ENCODE results near the gene RDH11.
"Not testable (repeated sequence)": the region's sequence is repeated elsewhere in the genome, so short reads cannot be mapped to it uniquely, and the experiment has no call there.

The RDH11 gene, protein sequence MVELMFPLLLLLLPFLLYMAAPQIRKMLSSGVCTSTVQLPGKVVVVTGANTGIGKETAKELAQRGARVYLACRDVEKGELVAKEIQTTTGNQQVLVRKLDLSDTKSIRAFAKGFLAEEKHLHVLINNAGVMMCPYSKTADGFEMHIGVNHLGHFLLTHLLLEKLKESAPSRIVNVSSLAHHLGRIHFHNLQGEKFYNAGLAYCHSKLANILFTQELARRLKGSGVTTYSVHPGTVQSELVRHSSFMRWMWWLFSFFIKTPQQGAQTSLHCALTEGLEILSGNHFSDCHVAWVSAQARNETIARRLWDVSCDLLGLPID

DNA sequence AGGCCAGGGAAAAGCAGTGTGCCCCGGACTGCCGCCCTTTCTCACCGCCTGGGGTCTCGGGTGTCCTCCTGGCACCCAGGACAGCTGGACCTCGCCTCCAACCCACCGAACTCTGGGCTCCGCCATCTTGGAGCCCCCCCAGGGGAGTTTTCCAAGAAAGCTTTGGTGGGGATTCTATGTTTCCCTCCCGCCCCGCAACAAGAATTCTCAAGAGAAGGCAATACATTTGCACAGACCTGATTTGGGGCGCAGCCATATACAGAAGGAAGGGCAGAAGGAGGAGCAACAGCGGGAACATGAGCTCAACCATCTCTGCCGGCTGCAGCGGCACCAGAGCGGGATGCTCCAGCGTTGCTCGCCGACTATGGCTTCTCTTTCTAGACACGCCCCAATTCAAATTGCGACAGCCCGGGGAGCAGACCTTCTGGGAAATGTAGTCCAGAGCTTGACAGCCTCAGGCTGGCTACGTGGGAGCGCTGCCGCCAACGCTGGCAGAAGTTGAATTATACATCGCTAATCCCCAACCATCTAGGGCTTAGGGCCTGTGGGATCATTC lies at the start of gene RDH11:
TSS of gene RDH11 (minus strand) at position 371 of the 556 bp plus-strand sequence. CDS start at position 310, 61 bp downstream.
- DNase-seq: peak; percentile 72

DNA sequence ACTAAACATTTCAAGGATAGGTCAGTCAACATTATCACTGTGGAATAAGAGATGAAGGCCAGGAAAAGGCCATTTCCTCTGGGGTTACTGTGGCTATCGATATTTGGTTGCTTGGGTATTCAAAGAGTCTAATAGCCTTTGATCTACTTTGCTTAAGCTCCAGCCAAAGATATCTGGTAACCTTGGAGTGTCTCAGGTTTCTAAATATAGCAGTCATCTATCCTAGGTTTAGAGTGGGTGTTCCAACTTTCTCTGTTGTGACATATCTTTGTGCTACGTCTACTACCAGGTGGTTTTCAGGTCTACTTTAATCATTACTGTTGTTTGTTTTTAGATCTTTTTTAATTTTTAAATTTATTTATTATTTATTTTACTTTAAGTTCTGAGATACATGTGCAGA lies 48.5 kb upstream of the RDH11 start:
- no peak for DNase-seq

DNA sequence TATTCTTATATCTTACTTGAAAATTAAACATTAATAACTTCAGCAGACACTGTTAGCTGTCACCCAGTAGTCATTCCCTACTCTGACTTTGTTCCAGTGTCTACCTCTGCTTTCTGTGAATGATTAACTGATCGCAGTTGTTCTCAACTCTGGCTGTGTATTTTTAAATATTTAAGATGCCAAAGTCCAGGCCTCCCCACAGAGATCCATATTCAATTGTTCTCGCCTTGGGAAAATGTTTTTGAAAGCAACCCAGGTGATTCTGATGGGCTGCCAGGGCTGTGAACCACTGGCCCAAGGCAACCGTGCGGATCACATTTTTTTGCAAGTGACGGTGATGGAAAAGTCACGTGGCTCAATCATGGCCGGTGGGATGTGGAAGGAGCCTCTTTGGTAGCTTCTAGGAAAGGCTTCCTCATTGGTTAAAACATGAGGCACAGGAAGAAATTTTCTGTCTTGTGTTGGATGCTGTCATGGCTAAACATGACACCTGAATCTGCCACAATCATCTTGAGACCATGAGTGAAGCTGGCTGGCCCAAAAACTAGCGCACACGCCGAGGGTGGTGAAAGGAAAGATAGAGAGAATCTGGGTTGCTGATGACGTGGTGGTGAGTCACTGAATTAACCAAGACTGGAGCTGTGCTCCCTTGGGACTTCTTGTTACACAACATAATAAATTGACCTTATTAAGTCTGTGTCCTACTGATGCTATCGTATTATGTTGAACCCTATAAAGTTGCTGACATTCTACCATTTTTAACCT lies 43.4 kb upstream of the RDH11 start:
- DNase-seq: no peak

DNA sequence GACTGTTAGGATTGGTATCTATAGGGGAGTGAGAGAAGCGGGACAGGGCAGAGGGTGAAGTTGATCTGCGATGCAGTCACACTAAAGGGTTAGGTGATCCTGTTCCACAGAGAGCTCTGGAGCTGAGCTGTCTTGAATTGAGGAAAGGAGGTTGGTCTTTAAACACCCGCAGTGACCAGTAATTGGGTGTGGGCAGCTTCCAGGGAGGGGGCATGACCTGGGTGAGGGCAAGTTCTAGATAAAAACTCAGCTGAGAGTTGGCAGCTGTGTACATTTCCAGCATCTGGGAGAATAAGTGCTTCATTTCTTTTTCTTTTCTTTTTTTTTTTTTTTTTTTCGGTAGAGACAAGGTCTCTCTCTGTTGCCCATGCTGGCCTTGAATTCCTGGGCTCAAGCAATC lies 41.2 kb upstream of the RDH11 start:
- DNase-seq: no peak

DNA sequence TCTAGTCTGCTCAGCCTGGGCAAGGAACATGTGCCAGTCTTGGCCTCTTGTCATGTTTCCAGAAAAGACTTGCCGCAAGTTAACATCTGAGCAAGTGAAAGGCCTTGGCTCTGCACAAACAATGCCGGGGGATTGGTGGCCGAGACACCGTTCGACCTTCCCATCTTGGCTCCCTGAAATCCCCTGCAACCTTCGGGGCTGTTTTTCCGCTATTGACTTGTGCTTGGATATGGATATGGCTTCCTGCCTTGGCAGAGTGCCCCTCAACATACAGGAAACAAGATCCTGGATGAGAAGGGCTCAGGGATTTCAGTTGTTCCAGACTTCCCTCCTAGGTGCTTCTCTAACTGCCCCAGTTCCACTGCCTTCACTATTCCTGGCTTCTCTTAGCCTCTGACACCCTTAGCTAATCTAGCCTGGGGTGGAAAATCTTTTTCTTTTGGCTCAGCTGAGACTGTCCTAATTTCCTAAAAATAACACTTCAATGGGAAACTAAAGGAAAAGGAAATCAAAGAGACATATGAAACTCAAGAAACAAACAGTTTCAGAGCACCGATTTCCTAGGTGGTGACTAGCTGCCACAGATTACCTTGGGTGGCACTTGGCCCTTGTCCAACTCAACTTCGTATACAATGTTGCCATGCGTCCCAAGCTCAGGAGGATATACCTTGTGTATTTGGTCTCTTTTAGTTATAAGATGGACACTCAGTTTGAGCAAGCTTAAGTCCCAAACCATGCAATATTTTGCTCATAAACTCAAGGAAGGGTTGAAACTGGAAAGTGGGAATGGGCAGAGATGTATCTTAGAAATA lies 40.0 kb upstream of the RDH11 start:
- DNase-seq: no peak

DNA sequence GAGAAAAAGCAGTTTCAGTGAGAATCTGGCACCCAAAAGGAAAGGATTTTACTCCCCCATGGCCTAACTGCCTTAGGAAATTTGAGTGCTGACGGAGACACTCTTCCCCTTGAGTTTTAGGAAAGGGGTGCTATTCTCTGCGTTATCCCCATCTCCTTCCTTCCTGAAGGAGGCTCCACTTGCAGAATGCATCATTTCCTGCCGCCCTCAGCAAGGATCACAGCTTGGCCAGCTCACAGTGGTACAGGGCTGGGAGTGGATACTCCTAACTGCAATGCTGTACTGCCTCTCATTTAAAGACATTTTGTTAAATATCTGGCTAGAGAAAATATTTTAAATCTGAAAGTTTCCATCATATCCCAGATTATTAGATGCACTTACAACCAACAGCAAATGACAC lies 39.1 kb upstream of the RDH11 start:
- DNase-seq: no peak

DNA sequence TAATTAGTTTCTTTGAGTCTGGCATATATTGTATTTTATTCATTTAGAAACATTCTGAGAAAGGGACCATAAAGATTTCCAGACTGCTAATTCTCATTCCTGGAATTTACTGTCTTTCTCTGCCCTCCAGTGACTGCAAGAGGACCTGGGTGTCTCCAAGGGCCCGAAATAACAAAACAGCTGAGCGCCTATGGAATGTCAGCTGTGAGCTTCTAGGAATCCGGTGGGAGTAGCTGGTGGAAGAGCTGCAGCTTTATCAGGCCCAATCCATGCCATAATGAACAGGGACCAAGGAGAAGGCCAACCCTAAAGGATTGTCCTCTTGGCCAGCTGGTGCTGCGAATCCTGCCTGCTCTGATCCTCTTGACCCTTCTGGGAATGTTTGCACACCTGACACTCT lies 38.1 kb upstream of the RDH11 start:
- no peak for DNase-seq

DNA sequence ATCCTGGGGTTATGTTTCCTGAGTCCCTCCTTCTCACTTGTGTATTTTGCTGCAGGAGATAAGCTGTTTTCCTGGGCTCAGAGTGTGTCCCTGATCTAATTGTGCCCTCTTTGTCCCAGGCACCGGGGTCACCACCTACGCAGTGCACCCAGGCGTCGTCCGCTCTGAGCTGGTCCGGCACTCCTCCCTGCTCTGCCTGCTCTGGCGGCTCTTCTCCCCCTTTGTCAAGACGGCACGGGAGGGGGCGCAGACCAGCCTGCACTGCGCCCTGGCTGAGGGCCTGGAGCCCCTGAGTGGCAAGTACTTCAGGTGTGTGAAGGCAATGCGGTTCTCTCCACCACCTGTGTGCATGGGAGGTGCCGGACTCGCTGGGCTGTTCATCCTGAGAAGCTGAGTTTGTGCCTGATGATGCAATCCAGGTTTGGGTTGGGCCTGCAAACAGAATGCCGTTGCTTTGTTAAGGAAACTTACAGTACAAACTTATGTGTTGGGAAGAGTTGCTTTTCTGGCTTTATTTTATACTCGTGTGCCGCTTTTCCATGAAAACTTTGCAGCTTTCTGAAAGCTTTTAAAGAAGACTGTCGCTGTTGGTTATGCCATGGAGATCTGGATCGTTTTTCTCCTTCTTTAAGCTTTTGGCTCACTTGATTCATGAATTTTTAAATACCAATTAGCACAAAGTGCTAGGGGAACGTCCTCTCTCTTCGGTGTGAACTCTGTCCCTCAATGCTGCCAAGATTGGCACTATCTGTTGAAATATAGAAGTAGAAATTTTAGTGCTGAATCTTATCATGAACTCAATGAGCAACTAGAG lies 33.7 kb upstream of the RDH11 start:
- DNase-seq: no peak

DNA sequence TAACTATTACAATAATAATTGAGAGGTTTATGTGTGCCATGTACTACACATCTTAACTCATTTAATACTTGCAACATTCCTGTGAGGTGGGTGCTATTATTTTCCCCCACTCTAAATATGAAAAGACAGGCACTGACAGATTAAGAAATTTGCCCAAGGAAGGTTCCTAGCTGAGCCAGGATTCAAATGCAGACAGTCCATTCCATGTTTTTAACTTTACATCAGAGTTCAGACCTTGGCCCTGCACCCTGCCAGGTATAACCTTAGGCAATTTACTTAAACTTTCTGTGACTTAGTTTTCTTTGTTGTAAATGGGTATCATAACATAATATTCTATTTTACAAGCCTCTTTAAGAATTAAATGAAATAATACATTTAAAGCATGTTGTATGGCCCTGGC lies 32.7 kb upstream of the RDH11 start:
- DNase-seq: no peak

DNA sequence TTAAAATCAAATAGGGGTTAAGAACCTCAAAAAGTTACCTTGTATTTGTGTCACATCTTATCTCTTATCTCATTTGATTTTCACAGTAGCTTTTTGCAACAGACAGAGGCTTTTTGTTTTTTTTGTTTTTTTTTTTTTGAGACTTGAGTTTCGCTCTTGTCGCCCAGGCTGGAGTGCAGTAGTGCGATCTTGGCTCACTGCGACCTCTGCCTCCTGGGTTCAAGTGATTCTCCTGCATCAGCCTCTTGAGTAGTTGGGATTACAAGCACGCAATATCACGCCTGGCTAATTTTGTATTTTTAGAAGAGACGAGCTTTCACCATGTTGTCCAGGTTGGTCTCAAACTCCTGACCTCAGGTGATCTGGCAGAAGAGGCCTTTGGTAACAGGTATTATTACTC lies 31.8 kb upstream of the RDH11 start:
- DNase-seq: no peak

DNA sequence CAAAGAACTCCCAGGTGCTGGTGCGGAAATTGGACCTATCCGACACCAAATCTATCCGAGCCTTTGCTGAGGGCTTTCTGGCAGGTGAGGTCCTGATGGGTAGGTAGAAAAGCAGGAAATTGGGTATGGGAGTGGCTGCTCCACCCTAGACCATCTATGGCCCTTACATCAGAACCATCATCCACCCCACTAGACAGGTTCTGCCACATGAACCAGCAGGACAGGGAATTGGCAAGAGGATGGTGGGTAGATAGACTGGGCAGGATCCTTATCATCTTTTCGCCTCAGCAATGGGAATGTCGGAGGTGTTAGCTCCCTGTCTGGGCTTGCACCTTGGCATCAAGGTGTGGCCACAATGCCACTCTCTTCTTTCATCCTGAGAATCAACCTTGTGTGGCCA lies 29.6 kb upstream of the RDH11 start:
- DNase-seq: no peak

DNA sequence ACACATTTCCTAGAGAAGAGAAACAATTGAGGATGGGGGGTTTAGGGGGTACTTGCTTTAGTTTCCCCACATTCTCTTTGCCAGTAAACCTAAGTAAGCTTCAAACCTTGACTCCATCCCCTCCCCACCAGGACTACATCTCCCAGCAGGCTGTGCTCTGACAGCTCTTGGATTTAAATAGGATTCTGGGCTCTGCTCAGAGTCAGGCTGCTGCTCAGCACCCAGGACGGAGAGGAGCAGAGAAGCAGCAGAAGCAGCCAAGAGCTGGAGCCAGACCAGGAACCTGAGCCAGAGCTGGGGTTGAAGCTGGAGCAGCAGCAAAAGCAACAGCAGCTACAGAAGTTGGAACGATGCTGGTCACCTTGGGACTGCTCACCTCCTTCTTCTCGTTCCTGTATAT lies 26.7 kb upstream of the RDH11 start:
- no peak for DNase-seq

DNA sequence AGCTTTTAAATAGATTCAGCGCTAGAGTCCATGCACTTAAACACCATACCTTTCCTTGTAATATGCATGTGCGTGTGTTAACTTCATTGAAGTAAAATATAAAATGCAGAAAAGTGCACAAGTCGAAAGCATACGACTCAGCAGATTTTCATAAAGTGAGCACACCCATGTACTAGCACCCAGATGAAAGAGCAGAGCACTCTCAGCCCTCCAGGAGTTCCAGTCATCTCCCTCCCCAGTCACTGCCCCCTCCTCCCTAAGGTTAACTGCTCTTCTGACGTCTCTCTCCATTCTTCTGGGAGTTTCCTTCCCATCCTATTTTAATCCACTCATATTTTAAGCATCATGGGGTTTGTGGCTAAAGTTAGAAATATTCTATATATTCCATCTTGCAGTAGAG lies 26.3 kb upstream of the RDH11 start:
- DNase-seq: no peak

DNA sequence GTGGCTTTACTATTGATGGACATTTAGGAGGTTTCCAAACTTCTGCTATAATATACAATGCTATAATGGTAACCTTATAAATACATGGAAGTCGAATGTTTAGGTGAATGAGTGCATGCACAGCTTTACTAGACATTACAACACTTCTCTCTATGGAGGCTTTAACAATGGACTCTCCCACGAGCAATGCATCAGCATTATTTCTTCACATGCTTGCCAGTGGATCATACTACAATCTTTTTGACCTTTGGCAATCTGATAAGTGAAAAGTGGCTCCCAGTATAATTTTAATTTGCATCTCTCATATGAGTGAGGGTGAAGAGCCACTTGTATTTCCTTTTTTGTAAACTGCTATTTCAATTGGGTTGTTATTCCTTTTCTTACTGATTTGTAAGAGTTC lies 24.3 kb upstream of the RDH11 start:
- no peak for DNase-seq

DNA sequence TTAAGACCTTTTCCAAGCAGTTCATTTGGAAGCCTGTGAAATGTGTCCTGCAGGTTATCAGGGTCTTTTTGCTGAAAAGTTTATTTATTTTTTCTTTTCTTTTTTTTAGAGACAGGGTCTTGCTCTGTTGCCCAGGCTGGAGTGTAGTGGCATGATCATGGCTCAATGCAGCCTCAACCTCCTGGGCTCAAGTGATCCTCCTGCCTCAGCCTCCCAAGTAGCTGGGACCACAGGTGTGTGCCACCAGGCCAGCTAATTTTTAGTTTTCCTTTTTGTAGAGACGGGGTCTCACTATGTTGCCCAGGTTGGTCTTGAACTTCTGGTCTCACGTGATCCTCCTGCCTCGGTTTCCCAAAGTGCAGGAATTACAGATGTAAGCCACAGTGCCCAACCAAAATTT lies 23.8 kb upstream of the RDH11 start:
- DNase-seq: not testable (repeated sequence)

DNA sequence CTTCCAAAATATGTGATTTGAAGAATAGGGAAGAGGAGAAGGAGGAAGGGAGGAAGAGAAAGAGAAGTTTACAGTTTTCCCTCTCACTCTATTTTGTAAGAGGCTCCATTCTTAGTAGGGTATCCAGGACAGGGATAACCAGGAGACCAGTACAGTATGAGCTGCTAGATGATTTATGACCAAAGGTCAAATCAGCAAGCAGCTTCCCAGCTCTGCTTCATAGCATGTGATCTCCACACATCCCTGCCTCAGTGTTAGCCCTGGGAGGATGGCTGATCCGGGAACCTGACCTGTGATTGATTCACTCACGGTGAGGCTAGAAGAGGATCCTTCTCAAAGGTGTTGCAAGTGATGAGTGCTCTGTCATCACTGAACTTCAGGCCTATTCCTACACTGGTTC lies 22.7 kb upstream of the RDH11 start:
- DNase-seq: no peak

DNA sequence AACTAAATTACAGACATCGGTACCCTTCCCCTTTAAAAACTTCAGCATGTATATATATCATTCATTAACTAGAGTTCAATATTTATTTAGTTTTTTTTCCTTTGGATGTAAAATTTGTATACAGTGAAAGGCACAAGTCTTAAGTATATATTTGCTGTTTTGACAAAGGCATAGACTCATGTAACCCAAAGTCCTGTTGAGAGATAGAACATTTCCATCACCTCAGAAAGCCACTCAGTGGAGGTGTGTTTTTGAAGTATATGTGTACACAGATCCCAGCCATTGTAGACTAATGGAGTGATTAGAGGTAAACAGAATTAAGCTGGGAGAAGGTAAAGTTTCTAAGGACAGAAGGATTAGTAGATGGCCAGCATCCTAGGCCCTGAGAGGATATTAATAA lies 21.5 kb upstream of the RDH11 start:
- no peak for DNase-seq

DNA sequence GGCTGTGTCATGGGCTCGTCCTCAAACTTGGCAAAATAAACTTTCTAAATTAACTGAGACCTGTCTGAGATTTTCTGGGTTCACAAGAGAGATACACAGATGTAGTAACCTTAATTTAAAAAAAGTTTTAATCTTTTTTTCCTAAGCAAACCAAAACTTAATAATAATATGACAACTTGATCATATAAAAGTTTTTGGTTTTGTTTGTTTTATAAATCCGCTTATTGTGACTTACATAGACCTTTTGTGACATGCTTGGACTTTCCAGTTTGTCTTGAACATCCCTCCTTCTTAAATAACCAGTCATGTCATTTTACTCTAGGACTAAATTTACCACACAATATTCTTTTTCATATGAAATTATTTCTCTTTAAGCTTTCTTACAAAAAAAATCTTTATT lies 14.6 kb upstream of the RDH11 start:
- no peak for DNase-seq

DNA sequence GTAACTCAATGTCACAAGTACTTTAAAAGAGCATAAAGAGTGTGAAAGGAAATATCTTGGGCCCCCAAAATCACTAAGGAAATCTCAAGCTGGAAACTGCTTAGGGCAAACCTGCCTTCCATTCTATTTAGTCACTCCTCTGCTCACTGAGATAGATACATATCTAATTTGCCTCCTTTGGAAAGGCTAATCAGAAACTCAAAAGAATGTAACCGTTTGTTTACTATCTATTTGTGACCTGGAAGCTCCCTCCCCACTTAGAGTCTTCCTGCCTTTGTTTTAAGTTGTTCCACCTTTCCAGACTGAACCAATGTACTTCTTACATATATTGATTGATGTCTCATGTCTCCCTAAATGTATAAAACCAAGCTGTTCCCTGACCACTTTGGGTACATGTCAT lies 14.2 kb upstream of the RDH11 start:
- not testable (repeated sequence) for DNase-seq

DNA sequence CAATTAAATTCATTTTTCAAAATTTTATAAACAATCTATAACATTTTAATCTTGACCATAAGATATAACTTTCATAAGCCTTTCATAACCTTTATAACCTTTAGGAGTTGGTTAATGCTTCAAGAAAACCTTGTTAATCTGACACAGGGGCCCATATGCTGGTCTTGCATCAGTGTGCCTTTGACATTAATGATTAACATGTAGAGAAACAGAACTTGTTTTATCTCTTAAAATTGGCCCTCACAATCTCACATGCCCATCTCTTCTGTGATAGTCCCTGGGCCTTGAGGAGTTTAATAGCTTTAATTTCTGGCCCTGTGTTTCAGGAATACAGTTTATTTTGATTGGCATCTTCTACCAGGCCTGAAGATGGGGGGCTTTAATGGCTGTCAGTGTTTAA lies 13.8 kb upstream of the RDH11 start:
- DNase-seq: not testable (repeated sequence)

DNA sequence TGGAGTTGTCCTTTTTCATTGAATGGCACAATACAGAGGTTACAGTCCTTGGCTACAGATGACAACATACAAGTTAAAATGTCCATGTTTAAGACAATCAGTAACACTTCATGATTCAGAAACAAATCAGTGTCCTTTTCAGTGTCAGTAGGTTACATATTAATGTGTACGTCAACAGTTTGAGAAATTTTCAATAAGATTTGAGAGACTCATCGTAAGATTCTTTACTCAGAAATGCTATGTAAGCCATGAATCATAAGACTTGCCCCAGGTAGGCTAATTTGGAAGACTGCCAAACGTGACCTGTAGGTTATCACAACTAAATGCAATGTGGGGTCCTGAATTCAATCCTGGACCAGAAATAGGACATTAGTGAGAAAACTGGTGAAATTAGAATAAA lies 9.6 kb upstream of the RDH11 start:
- no peak for DNase-seq

DNA sequence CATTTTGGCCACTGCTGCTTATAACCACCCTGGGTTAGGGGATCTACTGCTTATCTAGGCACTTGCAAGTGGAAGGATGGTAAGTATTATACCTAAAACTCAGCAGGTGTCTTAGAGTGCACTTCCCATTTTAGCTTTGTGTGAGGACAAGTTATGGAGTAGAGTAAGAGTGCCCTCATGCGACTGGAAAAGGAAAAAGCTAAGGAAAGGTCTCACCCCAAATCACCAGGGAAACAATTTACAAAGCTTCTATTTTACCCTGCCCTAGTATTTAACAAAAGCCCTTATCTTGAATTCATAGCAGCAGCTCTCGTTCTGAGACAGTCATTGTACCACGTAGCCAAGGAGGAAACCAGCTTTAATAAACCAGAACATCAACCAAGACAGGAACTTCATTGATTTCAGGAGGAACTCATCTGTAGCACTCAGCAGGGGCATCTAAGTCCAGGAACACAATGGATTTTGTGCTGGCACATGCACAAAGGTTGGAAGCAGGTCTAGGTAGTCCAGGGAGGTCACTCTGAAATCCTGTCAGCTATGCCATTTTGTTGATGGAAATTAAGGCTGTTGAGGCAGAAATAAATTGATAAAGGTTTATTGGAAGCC lies 9.0 kb upstream of the RDH11 start:
- DNase-seq: peak; percentile 0

Data from NCI-H2029 (cell line).